ENCODE measurements around the gene RYK. TPM values are rescaled to one million over a fixed set of nuclear protein-coding genes. Genes with fewer than 3 reads are reported as not detected.

RYK gene
- polyA plus RNA-seq, 1 donor (not counting 4 experiments of a cell fraction or from before 2014, with no cell fraction given): 82.1 TPM

- no peak overlapping the region for H3K9ac ChIP-seq (ENCODE audit: control insufficient read depth, extremely low read depth, insufficient read depth, low read length)
- H2AFZ ChIP-seq (ENCODE audit: control insufficient read depth, low read length): no peak overlapping the region
- H3K4me1 ChIP-seq (ENCODE audit: control insufficient read depth, extremely low read depth, insufficient read depth, low read length): peaks cover 29% of the 10 kb centered on the region
- H3K36me3 ChIP-seq (ENCODE audit: control insufficient read depth in 2 of 2, extremely low read depth in 1 of 2, insufficient read depth in 2 of 2, low read length in 2 of 2): peaks cover 13 to 14% of the 10 kb centered on the region in 2 experiments
- no peaks in the 10 kb centered on the region for H3K27me3 ChIP-seq (ENCODE audit: control insufficient read depth, extremely low read depth, insufficient read depth, low read length)
- H3K9me1 ChIP-seq (ENCODE audit: control insufficient read depth, extremely low read depth, insufficient read depth, low read length): no peaks in the 10 kb centered on the region
- dilution Hi-C loops (cut with MboI; ENCODE audit: extremely low pct_ligation_motif_present, low sequenced_read_pairs): no loop called here
- TF ChIP-seq CTCF (optimal IDR thresholded peaks at IDR 0.05 in 1 of 3, IDR thresholded peaks at IDR 0.05 in 1 of 3, conservative IDR thresholded peaks at IDR 0.05 in 1 of 3; ENCODE audit: extremely low read depth in 1 of 3, insufficient read depth in 2 of 3, low read length in 3 of 3) (peak in 2 of 3 experiments; percentile 57 to 78), EZH2 (IDR thresholded peaks at IDR 0.05; ENCODE audit: low read length) (no peak)
- no peak overlapping the region for H3K4me3 ChIP-seq (ENCODE audit: control insufficient read depth in 2 of 3, extremely low read depth in 1 of 3, insufficient read depth in 2 of 3, low read depth in 1 of 3, low read length in 3 of 3)
- DNase-seq (ENCODE audit: low read depth, low spot score) (peak; percentile 28), FAIRE-seq (peak; percentile 83)
- no peak overlapping the region for H3K4me2 ChIP-seq (ENCODE audit: control insufficient read depth, extremely low read depth, insufficient read depth, low read depth, low read length)
- no peaks in the 10 kb centered on the region for H3K9me3 ChIP-seq (ENCODE audit: control insufficient read depth, low read depth, low read length)
- peaks cover 15% of the 10 kb centered on the region for H3K79me2 ChIP-seq (ENCODE audit: control insufficient read depth, insufficient read depth, low read length)
- H4K20me1 ChIP-seq (ENCODE audit: control insufficient read depth, extremely low read depth, insufficient read depth, low read length): no peaks in the 10 kb centered on the region
- no peak overlapping the region for H3K27ac ChIP-seq (ENCODE audit: control insufficient read depth, insufficient read depth, low read length)
Measured at GRCh38 chr3:134197681-134198261, 52.9 kb downstream of the RYK start.

- peaks cover 19% of the 10 kb centered on the region for H3K79me2 ChIP-seq (ENCODE audit: control insufficient read depth, insufficient read depth, low read length)
Measured at GRCh38 chr3:134194247-134194646, 56.4 kb downstream of the RYK start.

More at GRCh38 chr3:134194247-134194646, 56.4 kb downstream of the RYK start:
- TF ChIP-seq EZH2 (IDR thresholded peaks at IDR 0.05; ENCODE audit: low read length) (no peak), CTCF (optimal IDR thresholded peaks at IDR 0.05 in 1 of 3, IDR thresholded peaks at IDR 0.05 in 1 of 3, conservative IDR thresholded peaks at IDR 0.05 in 1 of 3; ENCODE audit: extremely low read depth in 1 of 3, insufficient read depth in 2 of 3, low read length in 3 of 3) (no peak)
- H3K27me3 ChIP-seq (ENCODE audit: control insufficient read depth, extremely low read depth, insufficient read depth, low read length): no peaks in the 10 kb centered on the region
- no peak overlapping the region for H3K4me3 ChIP-seq (ENCODE audit: control insufficient read depth in 2 of 3, extremely low read depth in 1 of 3, insufficient read depth in 2 of 3, low read depth in 1 of 3, low read length in 3 of 3)
- no peak overlapping the region for H3K9ac ChIP-seq (ENCODE audit: control insufficient read depth, extremely low read depth, insufficient read depth, low read length)
- no peaks in the 10 kb centered on the region for H3K9me1 ChIP-seq (ENCODE audit: control insufficient read depth, extremely low read depth, insufficient read depth, low read length)
- no peak overlapping the region for H3K4me2 ChIP-seq (ENCODE audit: control insufficient read depth, extremely low read depth, insufficient read depth, low read depth, low read length)
- dilution Hi-C loops (cut with MboI; ENCODE audit: extremely low pct_ligation_motif_present, low sequenced_read_pairs): no loop called here
- no peaks in the 10 kb centered on the region for H4K20me1 ChIP-seq (ENCODE audit: control insufficient read depth, extremely low read depth, insufficient read depth, low read length)
- no peak overlapping the region for H3K27ac ChIP-seq (ENCODE audit: control insufficient read depth, insufficient read depth, low read length)
- H3K36me3 ChIP-seq (ENCODE audit: control insufficient read depth in 2 of 2, extremely low read depth in 1 of 2, insufficient read depth in 2 of 2, low read length in 2 of 2): peaks cover 10 to 16% of the 10 kb centered on the region in 2 experiments
- peaks cover 4% of the 10 kb centered on the region for H3K4me1 ChIP-seq (ENCODE audit: control insufficient read depth, extremely low read depth, insufficient read depth, low read length)
- DNase-seq (ENCODE audit: low read depth, low spot score) (no peak), FAIRE-seq (no peak)
- no peaks in the 10 kb centered on the region for H3K9me3 ChIP-seq (ENCODE audit: control insufficient read depth, low read depth, low read length)
- H2AFZ ChIP-seq (ENCODE audit: control insufficient read depth, low read length): no peak overlapping the region
